ENCODE results near the gene PPP1R37.

DNA sequence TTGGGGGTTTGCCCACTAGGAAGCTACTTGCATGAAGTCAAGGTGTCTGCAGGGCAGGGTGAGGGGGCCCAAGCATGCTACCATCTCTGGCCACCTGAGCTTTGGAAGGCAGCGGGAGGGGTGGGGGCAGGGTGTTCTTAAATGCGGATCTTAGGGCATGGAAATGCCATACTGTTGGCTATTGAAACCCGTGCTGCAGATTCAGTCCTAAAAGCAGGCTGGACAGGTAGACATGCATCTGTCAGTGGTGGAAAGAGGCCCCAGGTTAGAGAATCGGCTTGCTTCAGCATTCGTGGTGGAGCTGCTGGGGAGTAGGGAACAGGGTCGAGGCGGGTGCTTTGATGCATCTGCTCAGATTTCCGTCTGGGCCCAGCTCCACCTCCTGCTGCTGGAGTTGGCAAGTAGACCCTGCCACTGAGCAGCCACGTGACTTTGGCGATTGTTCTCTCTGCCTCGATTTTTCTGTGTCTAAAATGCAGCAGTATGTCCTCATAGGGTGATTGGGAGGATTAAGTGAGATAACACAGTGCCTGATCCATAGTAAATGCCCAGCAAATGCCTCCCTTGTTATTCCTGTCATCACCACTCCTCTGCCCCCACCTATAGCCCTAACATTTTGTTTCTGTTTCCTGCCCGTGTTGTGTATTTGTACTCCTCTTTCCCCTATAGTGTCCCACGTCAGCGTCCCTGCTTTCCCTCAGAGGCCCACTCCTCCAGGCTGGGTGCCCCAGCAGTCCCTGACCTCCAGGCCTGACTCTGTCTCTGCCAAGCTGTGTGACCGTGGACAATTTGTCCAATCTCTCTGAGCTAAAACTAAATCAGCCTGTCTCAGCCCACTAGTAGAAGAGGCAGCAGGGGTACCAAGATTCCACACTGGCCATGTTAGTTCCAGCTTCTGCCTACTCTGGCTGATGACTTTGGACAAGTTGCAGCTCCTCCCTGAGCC is 5.8 kb downstream of the PPP1R37 start:
- TF ChIP-seq, protein P1, sequence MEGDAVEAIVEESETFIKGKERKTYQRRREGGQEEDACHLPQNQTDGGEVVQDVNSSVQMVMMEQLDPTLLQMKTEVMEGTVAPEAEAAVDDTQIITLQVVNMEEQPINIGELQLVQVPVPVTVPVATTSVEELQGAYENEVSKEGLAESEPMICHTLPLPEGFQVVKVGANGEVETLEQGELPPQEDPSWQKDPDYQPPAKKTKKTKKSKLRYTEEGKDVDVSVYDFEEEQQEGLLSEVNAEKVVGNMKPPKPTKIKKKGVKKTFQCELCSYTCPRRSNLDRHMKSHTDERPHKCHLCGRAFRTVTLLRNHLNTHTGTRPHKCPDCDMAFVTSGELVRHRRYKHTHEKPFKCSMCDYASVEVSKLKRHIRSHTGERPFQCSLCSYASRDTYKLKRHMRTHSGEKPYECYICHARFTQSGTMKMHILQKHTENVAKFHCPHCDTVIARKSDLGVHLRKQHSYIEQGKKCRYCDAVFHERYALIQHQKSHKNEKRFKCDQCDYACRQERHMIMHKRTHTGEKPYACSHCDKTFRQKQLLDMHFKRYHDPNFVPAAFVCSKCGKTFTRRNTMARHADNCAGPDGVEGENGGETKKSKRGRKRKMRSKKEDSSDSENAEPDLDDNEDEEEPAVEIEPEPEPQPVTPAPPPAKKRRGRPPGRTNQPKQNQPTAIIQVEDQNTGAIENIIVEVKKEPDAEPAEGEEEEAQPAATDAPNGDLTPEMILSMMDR (IDR thresholded peaks at IDR 0.05; ENCODE audit: low read length): no peak
- no peak for TF ChIP-seq EZH2 (IDR thresholded peaks at IDR 0.05; ENCODE audit: borderline replicate concordance, low read length)

Measured in OCI-LY1 (cell line).